Uterus (tissue), 4 donors: ENCODE results near the gene TBC1D25. TPM values are rescaled to one million over a fixed set of nuclear protein-coding genes. Genes with fewer than 3 reads are reported as not detected.

Experiments
- DNase-seq, 2 donors: peaks; one replicate each; pipeline ENCODE4 v3.0.0-alpha.2; 2019 to 2020
- H3K27ac ChIP-seq, 2 donors: fragments of 200-600 bp; sonication (generic); 1 replicate in 1 of 2; 2 replicates in 1 of 2; pipeline ENCODE4 v1.5.1; 2016 to 2018
- H3K27me3 ChIP-seq, 2 donors: fragments of 200-600 bp; sonication (generic); one replicate each; pipeline ENCODE4 v1.5.1; 2018 to 2019; ENCODE audit warnings: control low read depth in 1 of 2
- H3K36me3 ChIP-seq, 2 donors: fragments of 200-600 bp; sonication (generic); one replicate each; pipeline ENCODE4 v1.5.1; 2019; ENCODE audit warnings: control low read depth in 1 of 2
- H3K4me1 ChIP-seq, 2 donors: fragments of 200-600 bp; sonication (generic); one replicate each; pipeline ENCODE4 v1.5.1; 2018 to 2019; ENCODE audit warnings: control low read depth in 1 of 2
- H3K4me3 ChIP-seq, 2 donors: fragments of 200-600 bp; sonication (generic); 1 replicate in 1 of 2; 2 replicates in 1 of 2; pipeline ENCODE4 v1.5.1; 2018 to 2019; ENCODE audit warnings: mild to moderate bottlenecking in 1 of 2
- H3K9me3 ChIP-seq, 2 donors: fragments of 200-600 bp; sonication (generic); one replicate each; pipeline ENCODE4 v1.5.1; 2019; ENCODE audit warnings: control low read depth in 1 of 2
- CTCF ChIP-seq, 4 experiments: fragments of 200-600 bp in 2 of 4; fragments of 450-650 bp in 2 of 4; sonication (generic) in 2 of 4; IDR thresholded peaks; one replicate each; pipeline ENCODE4 v1.5.1; 2016 to 2019; ENCODE audit warnings: antibody characterized with exemption in 4 of 4, mild to moderate bottlenecking in 2 of 4, moderate library complexity in 1 of 4
- POLR2A ChIP-seq, 2 donors: fragments of 450-650 bp; IDR thresholded peaks; one replicate each; pipeline ENCODE4 v1.6.1; 2016; ENCODE audit warnings: antibody characterized with exemption in 2 of 2, mild to moderate bottlenecking in 1 of 2, moderate library complexity in 1 of 2
- intact Hi-C: fragments of 100-400 bp; cut with DNase I; formaldehyde crosslinking; loops from one replicate; pipeline ENCODE4 v1.15.1; 2023; ENCODE audit warnings: low total_unique reads
- total RNA-seq, 4 donors: library from RNA; depleted of rRNA in 3 of 4; stranded (reverse); fragments of >200 nt in 3 of 4; gene quantifications; one replicate each; pipeline versions ENCODE4 v1.1.0 to v1.2.4, GENCODE V29; 2014 to 2023
- donor health status: DM: yes; HTN: yes; CAD: no.

TBC1D25 gene
- total RNA-seq, 4 donors from 2014 or later: 4.1 to 14.3 (median 5.3) TPM

GRCh38 chrX:48591255-48591791 is 51.8 kb downstream of the TBC1D25 start:
- no peaks in the 10 kb centered on the region for H3K9me3 ChIP-seq
- peak in 1 of 2 donors; percentile 43 for DNase-seq
- H3K36me3 ChIP-seq: no peaks in the 10 kb centered on the region
- TF ChIP-seq CTCF (IDR thresholded peaks at IDR 0.05) (no peak), POLR2A (IDR thresholded peaks at IDR 0.05) (no peak)
- H3K4me3 ChIP-seq: no peak overlapping the region
- H3K27ac ChIP-seq: peak overlapping the region; percentile 20 to 52
- intact Hi-C loops: no loop called here
- H3K4me1 ChIP-seq: no peaks in the 10 kb centered on the region
- H3K27me3 ChIP-seq: no peaks in the 10 kb centered on the region

- DNase-seq: no peak
- no peaks in the 10 kb centered on the region for H3K27me3 ChIP-seq
- no peak overlapping the region for H3K27ac ChIP-seq
- intact Hi-C loops: no loop called here
- H3K9me3 ChIP-seq: no peaks in the 10 kb centered on the region
- TF ChIP-seq CTCF (IDR thresholded peaks at IDR 0.05) (no peak), POLR2A (IDR thresholded peaks at IDR 0.05) (no peak)
- H3K36me3 ChIP-seq: no peaks in the 10 kb centered on the region
- no peak overlapping the region for H3K4me3 ChIP-seq
- H3K4me1 ChIP-seq: no peaks in the 10 kb centered on the region
These were observed 53.5 kb downstream of the TBC1D25 start for GRCh38 chrX:48592971-48593370.

- intact Hi-C loops: no loop called here
- H3K9me3 ChIP-seq: no peaks in the 10 kb centered on the region
- no peak overlapping the region for H3K27ac ChIP-seq
- no peaks in the 10 kb centered on the region for H3K27me3 ChIP-seq
- no peaks in the 10 kb centered on the region for H3K36me3 ChIP-seq
- TF ChIP-seq CTCF (IDR thresholded peaks at IDR 0.05) (no peak), POLR2A (IDR thresholded peaks at IDR 0.05) (no peak)
- H3K4me3 ChIP-seq: no peak overlapping the region
- no peaks in the 10 kb centered on the region for H3K4me1 ChIP-seq
- DNase-seq: no peak
These were observed 56.4 kb downstream of the TBC1D25 start for GRCh38 chrX:48595929-48596328.

- intact Hi-C loops: no loop called here
- H3K4me1 ChIP-seq: no peaks in the 10 kb centered on the region
- peak; percentile 93 for DNase-seq
These were observed 58.1 kb downstream of the TBC1D25 start, which contains the start of gene WDR13 for GRCh38 chrX:48597353-48598264. WDR13 (plus strand) TSS chrX:48597492; CDS start chrX:48597997, 505 bp downstream.

More at GRCh38 chrX:48597353-48598264, 58.1 kb downstream of the TBC1D25 start, which contains the start of gene WDR13:
- H3K4me3 ChIP-seq: peak within 1 kb of the TSS; percentile 57 to 63
- TF ChIP-seq POLR2A (IDR thresholded peaks at IDR 0.05) (peak; percentile 48 to 62), CTCF (IDR thresholded peaks at IDR 0.05) (peak in 1 of 4 experiments; percentile 8)
- H3K9me3 ChIP-seq: no peaks in the 10 kb centered on the region
- H3K27ac ChIP-seq: peak within 1 kb of the TSS; percentile 96 to 99
- no peaks in the 10 kb centered on the region for H3K27me3 ChIP-seq
- H3K36me3 ChIP-seq: no peaks in the 10 kb centered on the region
